Spleen (tissue), 11 donors: ENCODE measurements around the gene LRMDA. TPM values are rescaled to one million over a fixed set of nuclear protein-coding genes. Genes with fewer than 3 reads are reported as not detected.

ENCODE experiments used
- DNase-seq: peaks from one replicate; pipeline ENCODE4 v3.0.0-alpha.2; 2020
- H3K27ac ChIP-seq, 8 donors: fragments of 200-600 bp; sonication (generic) in 7 of 8; 1 replicate in 4 of 8; 2 replicates in 4 of 8; pipeline versions ENCODE4 v1.5.0 to v1.8.0; 2016 to 2021; ENCODE audit warnings: inconsistent platforms in 4 of 8, mild to moderate bottlenecking in 4 of 8, moderate library complexity in 1 of 8
- H3K27me3 ChIP-seq, 7 donors: fragments of 200-600 bp; sonication (generic) in 6 of 7; replicated peaks in 1 of 7; 1 replicate in 4 of 7; 2 replicates in 3 of 7; pipeline versions ENCODE4 v1.5.0 to v1.8.0; 2016 to 2021; ENCODE audit warnings: inconsistent platforms in 3 of 7, mild to moderate bottlenecking in 1 of 7
- H3K36me3 ChIP-seq, 6 donors: fragments of 200-600 bp; sonication (generic) in 5 of 6; 1 replicate in 4 of 6; 2 replicates in 2 of 6; pipeline versions ENCODE4 v1.5.0 to v1.8.0; 2016 to 2021; ENCODE audit warnings: inconsistent platforms in 2 of 6
- H3K4me1 ChIP-seq, 6 donors: fragments of 200-600 bp; sonication (generic) in 5 of 6; 1 replicate in 3 of 6; 2 replicates in 3 of 6; pipeline versions ENCODE4 v1.5.0 to v1.8.0; 2016 to 2021; ENCODE audit warnings: inconsistent platforms in 3 of 6
- H3K4me3 ChIP-seq, 8 donors: fragments of 200-600 bp; sonication (generic) in 7 of 8; 1 replicate in 4 of 8; 2 replicates in 4 of 8; pipeline versions ENCODE4 v1.5.0 to v1.8.0; 2016 to 2021; ENCODE audit warnings: inconsistent platforms in 4 of 8, mild to moderate bottlenecking in 4 of 8, moderate library complexity in 2 of 8
- H3K9me3 ChIP-seq, 8 donors: fragments of 200-600 bp; sonication (generic) in 7 of 8; 1 replicate in 4 of 8; 2 replicates in 4 of 8; pipeline versions ENCODE4 v1.5.0 to v1.8.0; 2016 to 2021; ENCODE audit warnings: inconsistent platforms in 4 of 8
- POLR2A ChIP-seq, 3 donors: fragments of 450-650 bp; IDR thresholded peaks; one replicate each; pipeline ENCODE4 v1.5.1; 2017; ENCODE audit warnings: antibody characterized with exemption in 3 of 3, mild to moderate bottlenecking in 1 of 3
- POLR2AphosphoS5 ChIP-seq, 3 donors: sonication (generic); formaldehyde crosslinking; IDR thresholded peaks; one replicate each; pipeline ENCODE4 v1.5.1; 2017; ENCODE audit warnings: antibody characterized with exemption in 3 of 3
- WGBS, 5 donors: extraction: QIAGEN DNeasy Blood & Tissue Kit in 3 of 5; methylation state at CpG; one replicate each; pipeline versions ENCODE4 v1.1.5 to v1.1.7; 2013 to 2018; 5-methylcytosine and 5-hydroxymethylcytosine counted together
- intact Hi-C: fragments of 100-400 bp; cut with DNase I; formaldehyde crosslinking; loops from one replicate; pipeline ENCODE4 v1.15.0; 2023; ENCODE audit warnings: low total_unique reads
- polyA plus RNA-seq, 3 donors: library from polyadenylated mRNA; stranded (reverse); fragments of 200-250 nt; gene quantifications; one replicate each; pipeline ENCODE4 v1.2.1, GENCODE V29; 2013
- total RNA-seq, 7 donors: library from RNA; depleted of rRNA in 3 of 7; stranded (reverse); fragments of >200 nt in 3 of 7; fragmentation: NEBNext Ultra II Directional in 4 of 7; extraction: Animal tissue kit (Norgen Biotek cat#: 25700) in 4 of 7; gene quantifications; one replicate each; pipeline versions ENCODE4 v1.1.0 to v1.2.1, GENCODE V29; 2016 to 2021
- TF ChIP-seq, protein P1 (sequence below), 11 experiments: fragments of 200-600 bp in 7 of 11; fragments of 450-650 bp in 4 of 11; sonication (generic) in 4 of 11; IDR thresholded peaks in 8 of 11; conservative IDR thresholded peaks in 3 of 11; 1 replicate in 7 of 11; 2 replicates in 4 of 11; pipeline versions ENCODE4 v1.4.0 to v1.8.0; 2016 to 2021; ENCODE audit warnings: antibody characterized with exemption in 11 of 11, inconsistent platforms in 4 of 11, mild to moderate bottlenecking in 1 of 11
- donor health status: healthy with polysubstance abuse.
- donor health status: DM: no; HTN: no; CAD: no; lungs with moderate emphysema.
- donor health status: DM: no; HTN: no; CAD: no.
- donor health status: Bipolar disorder and iron deficiency.
- donor health status: healthy.
- donor health status: DM: no; HTN: no; CAD: no.
- donor health status: DM: yes; HTN: yes; CAD: no.

Gene LRMDA
- total and polyA plus RNA-seq, 10 donors = 7.3 to 46.6 (median 28.2) TPM

DNA sequence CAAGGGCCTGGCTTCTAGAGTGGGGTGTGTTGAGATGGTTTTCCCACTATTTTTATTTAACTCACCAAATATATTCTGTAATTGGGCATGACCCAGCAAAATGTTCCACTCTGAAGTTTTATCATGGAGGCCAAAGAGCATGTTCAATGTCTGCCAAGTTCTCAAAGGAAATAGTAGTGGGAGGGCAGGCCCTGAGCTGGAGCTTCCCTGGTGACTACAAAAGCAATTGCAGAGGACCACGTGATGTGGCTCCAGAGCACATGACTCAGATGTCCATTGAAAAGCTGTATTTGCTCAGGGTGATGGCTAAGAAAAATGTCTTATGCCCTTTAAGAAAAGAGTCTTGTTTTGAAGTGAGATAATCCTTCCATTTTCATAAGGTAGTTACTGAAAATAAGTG is 1024.8 kb downstream of the LRMDA start:
- TF ChIP-seq POLR2AphosphoS5 (IDR thresholded peaks at IDR 0.05) (peak in 1 of 3 donors; percentile 11), POLR2A (IDR thresholded peaks at IDR 0.05) (no peak)
- TF ChIP-seq, protein P1, sequence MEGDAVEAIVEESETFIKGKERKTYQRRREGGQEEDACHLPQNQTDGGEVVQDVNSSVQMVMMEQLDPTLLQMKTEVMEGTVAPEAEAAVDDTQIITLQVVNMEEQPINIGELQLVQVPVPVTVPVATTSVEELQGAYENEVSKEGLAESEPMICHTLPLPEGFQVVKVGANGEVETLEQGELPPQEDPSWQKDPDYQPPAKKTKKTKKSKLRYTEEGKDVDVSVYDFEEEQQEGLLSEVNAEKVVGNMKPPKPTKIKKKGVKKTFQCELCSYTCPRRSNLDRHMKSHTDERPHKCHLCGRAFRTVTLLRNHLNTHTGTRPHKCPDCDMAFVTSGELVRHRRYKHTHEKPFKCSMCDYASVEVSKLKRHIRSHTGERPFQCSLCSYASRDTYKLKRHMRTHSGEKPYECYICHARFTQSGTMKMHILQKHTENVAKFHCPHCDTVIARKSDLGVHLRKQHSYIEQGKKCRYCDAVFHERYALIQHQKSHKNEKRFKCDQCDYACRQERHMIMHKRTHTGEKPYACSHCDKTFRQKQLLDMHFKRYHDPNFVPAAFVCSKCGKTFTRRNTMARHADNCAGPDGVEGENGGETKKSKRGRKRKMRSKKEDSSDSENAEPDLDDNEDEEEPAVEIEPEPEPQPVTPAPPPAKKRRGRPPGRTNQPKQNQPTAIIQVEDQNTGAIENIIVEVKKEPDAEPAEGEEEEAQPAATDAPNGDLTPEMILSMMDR (IDR thresholded peaks at IDR 0.05 in 8 of 11, conservative IDR thresholded peaks at IDR 0.05 in 3 of 11) = no peak
- no peaks in the 10 kb centered on the region for H3K27me3 ChIP-seq
- no peak for DNase-seq
- peaks cover 0 to 7% (median 0%) of the 10 kb centered on the region in 8 donors for H3K9me3 ChIP-seq
- H3K4me3 ChIP-seq = no peak overlapping the region
- peak overlapping the region in 2 of 8 donors; percentile 34 to 57 for H3K27ac ChIP-seq
- intact Hi-C loops = no loop called here
- no peaks in the 10 kb centered on the region for H3K4me1 ChIP-seq
- H3K36me3 ChIP-seq = no peaks in the 10 kb centered on the region
- 57 to 81% (median 67%) methylated on average over 1 of the region's 1 CpG for WGBS, 5 donors

DNA sequence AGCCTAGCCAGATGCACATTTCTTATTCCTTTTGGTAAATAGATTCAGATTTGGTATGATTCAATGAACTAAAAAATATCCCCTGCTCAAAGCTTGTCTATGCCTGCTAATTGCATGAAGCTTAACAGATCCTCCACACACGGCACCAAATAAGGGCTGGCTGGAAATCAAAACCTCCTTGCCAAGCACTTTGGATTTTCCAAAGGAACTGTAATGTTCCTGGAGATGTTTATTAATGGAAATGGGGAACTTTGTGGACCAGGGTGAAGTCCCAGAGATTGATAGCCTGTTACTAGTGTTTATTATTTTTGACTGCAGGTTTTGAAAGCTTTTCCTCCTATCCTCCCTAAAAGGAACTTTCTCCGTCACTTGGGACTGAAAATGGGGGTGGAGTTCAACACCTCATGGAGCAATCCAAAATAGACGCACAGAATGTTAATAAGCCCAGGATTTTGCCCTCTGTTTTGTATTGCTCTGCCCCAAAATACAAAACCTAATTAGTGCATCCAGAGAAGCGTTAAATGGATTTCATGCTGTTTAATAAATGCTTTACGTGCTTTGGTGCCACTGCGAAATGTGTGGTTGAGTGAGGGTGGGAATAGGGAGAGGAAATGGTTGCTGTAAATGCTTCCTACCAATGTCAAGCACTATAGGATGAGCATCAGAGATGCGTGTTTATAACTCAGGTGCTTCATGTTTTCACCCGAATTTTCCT is 1027.7 kb downstream of the LRMDA start:
- Histone ChIP-seq H3K27me3 (no peaks in the 10 kb centered on the region), H3K4me3 (no peak overlapping the region), H3K36me3 (no peaks in the 10 kb centered on the region), H3K27ac (no peak overlapping the region), H3K9me3 (peaks cover 0 to 7% (median 0%) of the 10 kb centered on the region in 8 donors), H3K4me1 (no peaks in the 10 kb centered on the region)
- TF ChIP-seq, protein P1 (IDR thresholded peaks at IDR 0.05 in 8 of 11, conservative IDR thresholded peaks at IDR 0.05 in 3 of 11) = no peak
- no peak for TF ChIP-seq POLR2AphosphoS5 (IDR thresholded peaks at IDR 0.05)
- TF ChIP-seq POLR2A (IDR thresholded peaks at IDR 0.05) = no peak
- intact Hi-C loops = no loop called here
- no peak for DNase-seq
- WGBS, 5 donors = 78 to 91% (median 82%) methylated on average over 8 of the region's 8 CpGs

DNA sequence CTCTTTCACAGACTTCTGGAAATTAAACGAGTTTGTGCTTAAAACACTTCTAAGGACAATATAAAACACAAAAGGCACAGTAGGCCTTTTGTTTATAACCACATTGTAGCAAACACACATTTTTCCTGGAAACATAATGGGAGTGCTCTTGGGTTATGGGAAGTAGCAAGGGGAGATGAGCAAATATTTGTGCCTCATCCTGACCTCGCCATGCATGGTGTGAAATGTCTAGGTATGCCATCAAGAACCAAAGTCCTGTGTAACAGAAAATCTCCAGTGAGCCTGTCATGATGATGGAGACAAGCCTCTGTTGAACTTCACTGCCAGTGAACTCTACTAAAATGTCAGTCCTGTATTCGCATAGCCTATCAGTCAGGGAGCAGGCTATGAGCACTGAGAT is 1029.6 kb downstream of the LRMDA start:
- no peaks in the 10 kb centered on the region for H3K36me3 ChIP-seq
- intact Hi-C loops = no loop called here
- TF ChIP-seq, protein P1 (IDR thresholded peaks at IDR 0.05 in 8 of 11, conservative IDR thresholded peaks at IDR 0.05 in 3 of 11) = no peak
- TF ChIP-seq POLR2AphosphoS5 (IDR thresholded peaks at IDR 0.05) = no peak
- no peak for TF ChIP-seq POLR2A (IDR thresholded peaks at IDR 0.05)
- no peak for DNase-seq
- H3K4me1 ChIP-seq = no peaks in the 10 kb centered on the region
- no peak overlapping the region for H3K4me3 ChIP-seq
- H3K27me3 ChIP-seq = no peaks in the 10 kb centered on the region
- H3K27ac ChIP-seq = no peak overlapping the region
- WGBS, 5 donors = 81 to 89% (median 84%) methylated on average over 3 of the region's 3 CpGs
- peaks cover 0 to 7% (median 0%) of the 10 kb centered on the region in 8 donors for H3K9me3 ChIP-seq

DNA sequence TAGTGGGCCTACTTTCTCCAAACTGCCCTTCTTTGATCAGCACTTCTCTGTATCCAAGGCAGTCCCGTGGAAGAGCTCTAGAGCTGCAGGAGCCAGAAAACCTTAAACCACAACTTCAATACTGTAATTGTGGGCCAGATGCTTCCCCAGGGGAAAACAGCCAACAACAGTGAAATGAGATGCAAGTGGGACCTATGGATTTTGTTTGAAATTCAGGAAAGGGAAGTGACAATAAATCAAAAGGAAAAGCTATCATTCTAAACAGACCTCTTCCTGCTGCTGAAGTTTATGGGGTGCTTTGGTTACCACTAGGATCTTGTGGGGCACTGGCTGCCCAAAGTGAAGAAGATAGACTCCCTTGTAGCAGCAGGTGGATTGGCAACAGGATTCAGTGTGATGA is 1031.7 kb downstream of the LRMDA start:
- Histone ChIP-seq H3K27ac (no peak overlapping the region), H3K27me3 (no peaks in the 10 kb centered on the region), H3K4me1 (no peaks in the 10 kb centered on the region), H3K4me3 (no peak overlapping the region), H3K9me3 (no peaks in the 10 kb centered on the region), H3K36me3 (no peaks in the 10 kb centered on the region)
- whole genome bisulfite sequencing, 5 donors = 15 to 32% (median 20%) methylated on average over 1 of the region's 1 CpG
- intact Hi-C loops = no loop called here
- TF ChIP-seq, protein P1 (IDR thresholded peaks at IDR 0.05 in 8 of 11, conservative IDR thresholded peaks at IDR 0.05 in 3 of 11) = no peak
- no peak for TF ChIP-seq POLR2AphosphoS5 (IDR thresholded peaks at IDR 0.05)
- DNase-seq = no peak
